SK-N-SH (cell line): Measurements from ENCODE around the gene ZC3H7A. TPM values are rescaled to one million over a fixed set of nuclear protein-coding genes. Genes with fewer than 3 reads are reported as not detected.

Source experiments
- CTCF ChIA-PET: fragments of 300-600, 350-600 bp; formaldehyde crosslinking; extraction: SDS; loops from one replicate; lab custom pipeline; 2021; lab: Yijun Ruan, JAX
- POLR2A ChIA-PET: fragments of 350-600 bp; sonication (Branson Sonifier 250); formaldehyde crosslinking; extraction: SDS; loops from one replicate; lab custom pipeline; 2020; ENCODE audit warnings: antibody characterized with exemption, inconsistent platforms; lab: Yijun Ruan, JAX
- DNase-seq: peaks from one replicate; pipeline ENCODE4 v3.0.0; 2012
- H2AFZ ChIP-seq: fragments of 200-600 bp; sonication (generic); 2 replicates; pipeline ENCODE4 v1.8.1; 2016; ENCODE audit warnings: antibody characterized with exemption, mild to moderate bottlenecking, low read depth
- H3F3A ChIP-seq: fragments of 200-600 bp; sonication (generic); replicated peaks from 2 replicates; pipeline ENCODE3; 2016; ENCODE audit warnings: antibody characterized with exemption, mild to moderate bottlenecking; ENCODE audit not compliant: insufficient read depth
- H3K27ac ChIP-seq, 2 experiments: fragments of 200-500 bp in 1 of 2; fragments of 200-600 bp in 1 of 2; sonication (Bioruptor generic) in 1 of 2; sonication (generic), shearing (Covaris generic) in 1 of 2; 2 replicates each; pipeline versions ENCODE4 v1.5.1 to v1.6.1; 2014 to 2016; ENCODE audit warnings: low read depth in 2 of 2, inconsistent platforms in 1 of 2, low read length in 1 of 2, mild to moderate bottlenecking in 1 of 2, mixed read lengths in 1 of 2
- H3K27me3 ChIP-seq: fragments of 200-600 bp; sonication (generic), shearing (Covaris generic); 2 replicates; pipeline ENCODE4 v1.6.1; 2016; ENCODE audit warnings: mixed run types; ENCODE audit not compliant: insufficient read depth
- H3K36me3 ChIP-seq, 2 experiments: fragments of 200-500 bp in 1 of 2; fragments of 200-600 bp in 1 of 2; sonication (Bioruptor generic) in 1 of 2; sonication (generic) in 1 of 2; replicated peaks in 1 of 2; 2 replicates each; pipeline versions ENCODE3 to v1.5.1; 2014 to 2016; ENCODE audit warnings: low read length in 1 of 2, mild to moderate bottlenecking in 1 of 2; ENCODE audit not compliant: insufficient read depth in 2 of 2, control insufficient read depth in 1 of 2
- H3K4me1 ChIP-seq, 2 experiments: fragments of 200-500 bp in 1 of 2; fragments of 200-600 bp in 1 of 2; sonication (Bioruptor generic) in 1 of 2; sonication (generic), shearing (Covaris generic) in 1 of 2; 2 replicates each; pipeline versions ENCODE4 v1.5.1 to v1.6.1; 2014 to 2016; ENCODE audit warnings: low read depth in 1 of 2, low read length in 1 of 2, mixed run types in 1 of 2; ENCODE audit not compliant: insufficient read depth in 2 of 2, control insufficient read depth in 1 of 2
- H3K4me2 ChIP-seq: fragments of 200-600 bp; sonication (generic), shearing (Covaris generic); 2 replicates; pipeline ENCODE4 v1.6.1; 2017; ENCODE audit warnings: mixed run types
- H3K4me3 ChIP-seq, 2 experiments: fragments of 200-500 bp in 1 of 2; fragments of 200-600 bp in 1 of 2; sonication (Bioruptor generic) in 1 of 2; sonication (generic), shearing (Covaris generic) in 1 of 2; 2 replicates each; pipeline versions ENCODE4 v1.5.1 to v1.8.1; 2014 to 2016; ENCODE audit warnings: low read depth in 2 of 2, inconsistent platforms in 1 of 2, low read length in 1 of 2, mild to moderate bottlenecking in 1 of 2, mixed read lengths in 1 of 2, moderate library complexity in 1 of 2
- H3K79me2 ChIP-seq: fragments of 200-600 bp; sonication (generic); 2 replicates; pipeline ENCODE4 v1.8.1; 2017; ENCODE audit warnings: mild to moderate bottlenecking; ENCODE audit not compliant: insufficient read depth
- H3K9ac ChIP-seq: fragments of 200-600 bp; sonication (generic); 2 replicates; pipeline ENCODE4 v1.6.1; 2017; ENCODE audit warnings: mixed run types
- H3K9me2 ChIP-seq: fragments of 200-600 bp; sonication (generic); 2 replicates; pipeline ENCODE4 v1.6.1; 2017; ENCODE audit warnings: mixed run types
- H3K9me3 ChIP-seq: fragments of 200-600 bp; sonication (generic); 2 replicates; pipeline ENCODE4 v1.6.1; 2017; ENCODE audit warnings: mixed run types, mild to moderate bottlenecking, moderate library complexity
- H4K20me1 ChIP-seq: fragments of 200-600 bp; sonication (generic); 2 replicates; pipeline ENCODE4 v1.6.1; 2017; ENCODE audit warnings: mild to moderate bottlenecking, mixed run types; ENCODE audit not compliant: insufficient read depth
- CHD2 ChIP-seq: fragments of 150-350 bp; IDR thresholded peaks from 2 replicates; pipeline ENCODE4 v1.6.1; 2018; ENCODE audit warnings: low read length; ENCODE audit not compliant: partially characterized antibody
- EZH2phosphoT487 ChIP-seq: fragments of 200-600 bp; sonication (generic); IDR thresholded peaks from 2 replicates; pipeline ENCODE4 v1.6.1; 2017; ENCODE audit warnings: low read depth, mixed run types, mild to moderate bottlenecking, antibody characterized with exemption, moderate library complexity, borderline replicate concordance
- FOSL2 ChIP-seq: IDR thresholded peaks from 2 replicates; pipeline ENCODE4 v1.4.0; 2012; ENCODE audit warnings: low read depth, mild to moderate bottlenecking, moderate library complexity, borderline replicate concordance
- GABPA ChIP-seq: IDR thresholded peaks from 2 replicates; pipeline ENCODE4 v1.4.0; 2012; ENCODE audit warnings: low read depth, mild to moderate bottlenecking
- JUND ChIP-seq: IDR thresholded peaks from 2 replicates; pipeline ENCODE4 v1.4.0; 2012
- MAX ChIP-seq: IDR thresholded peaks from 2 replicates; pipeline ENCODE4 v1.4.0; 2012; ENCODE audit warnings: low read depth
- NFIC ChIP-seq: IDR thresholded peaks from 2 replicates; pipeline ENCODE4 v1.4.0; 2012; ENCODE audit warnings: borderline replicate concordance
- PBX3 ChIP-seq: IDR thresholded peaks from 2 replicates; pipeline ENCODE4; 2012
- RCOR1 ChIP-seq: fragments of 150-350 bp; IDR thresholded peaks from 2 replicates; pipeline ENCODE4 v1.6.1; 2017; ENCODE audit warnings: antibody characterized with exemption, low read length
- REST ChIP-seq: IDR thresholded peaks from 2 replicates; pipeline ENCODE4 v1.6.1; 2012; ENCODE audit warnings: mild to moderate bottlenecking, low read depth, low read length, moderate library complexity
- RXRA ChIP-seq: IDR thresholded peaks from 2 replicates; pipeline ENCODE4 v1.4.0; 2012; ENCODE audit warnings: low read depth, mild to moderate bottlenecking, borderline replicate concordance
- SIN3A ChIP-seq: IDR thresholded peaks from 2 replicates; pipeline ENCODE4 v1.6.1; 2012; ENCODE audit warnings: low read depth, mild to moderate bottlenecking, low read length, moderate library complexity, borderline replicate concordance
- TAF1 ChIP-seq: IDR thresholded peaks from 2 replicates; pipeline ENCODE4 v1.6.1; 2012; ENCODE audit warnings: low read depth, mild to moderate bottlenecking, low read length, moderate library complexity, borderline replicate concordance
- USF1 ChIP-seq: IDR thresholded peaks from 2 replicates; pipeline ENCODE4 v1.4.0; 2012; ENCODE audit warnings: low read depth, borderline replicate concordance
- ZBTB33 ChIP-seq: IDR thresholded peaks from 2 replicates; pipeline ENCODE4 v1.4.0; 2012; ENCODE audit warnings: low read depth, borderline replicate concordance
- WGBS: methylation state at CpG from one replicate; pipeline ENCODE4 v1.1.6; 2017; ENCODE audit warnings: low lambda C conversion rate; 5-methylcytosine and 5-hydroxymethylcytosine counted together
- polyA plus RNA-seq, 3 experiments: library from polyadenylated mRNA; depleted of rRNA; stranded (reverse); fragments of >200 nt; gene quantifications; 2 replicates each; pipeline ENCODE4 v1.2.3, GENCODE V29; 2012
- small RNA-seq, 7 experiments: library from RNA; depleted of rRNA; stranded (forward); fragments of <200 nt; gene quantifications; one replicate each; pipeline ENCODE3, GENCODE V24; 2012

Gene ZC3H7A
- polyA plus RNA-seq, 1 of the 3 experiments (the other 2 are of a cell fraction) = 31.9 TPM

- ChIA-PET CTCF (interaction anchor here (1.3 to 2.8 kb wide), 2 partner anchors 10 to 15 kb away, joined by 4 to 16 read pairs; no protein-coding TSS in a partner anchor), POLR2A (no interaction called here)
- Histone ChIP-seq H4K20me1 (peaks cover 7% of the 10 kb centered on the region; the same call in 1 of the 2 replicates), H3K27me3 (no peaks in the 10 kb centered on the region), H3K4me3 (no peak overlapping the region), H3K4me1 (peaks cover 6% of the 10 kb centered on the region in 2 experiments; a peak in 2 of 4 replicates), H3K4me2 (no peak overlapping the region), H3K9me3 (no peaks in the 10 kb centered on the region), H3K9ac (no peak overlapping the region), H2AFZ (no peak overlapping the region), H3F3A (peaks cover 10% of the 10 kb centered on the region), H3K36me3 (peaks cover 10 to 39% of the 10 kb centered on the region in 2 experiments), H3K27ac (no peak overlapping the region), H3K79me2 (peaks cover 39% of the 10 kb centered on the region), H3K9me2 (no peaks in the 10 kb centered on the region)
- no peak for DNase-seq
- WGBS = 89% methylated on average over 6 of the region's 6 CpGs
- no peak for TF ChIP-seq SIN3A
- no peak for TF ChIP-seq TAF1
- TF ChIP-seq JUND = no peak
- TF ChIP-seq REST = no peak
- no peak for TF ChIP-seq GABPA
- no peak for TF ChIP-seq RXRA
- no peak for TF ChIP-seq PBX3
- TF ChIP-seq MAX = no peak
- TF ChIP-seq FOSL2 = no peak
- no peak for TF ChIP-seq ZBTB33
- no peak for TF ChIP-seq RCOR1
- no peak for TF ChIP-seq EZH2phosphoT487
- no peak for TF ChIP-seq NFIC
- TF ChIP-seq USF1 = no peak
- no peak for TF ChIP-seq CHD2
Observed at GRCh38 chr16:11705311-11706025, 91.6 kb downstream of the ZC3H7A start.

Small RNA genes within 50 kb of the gene (small RNA-seq; reads per million reads assigned to genes)
- 0 reads per million in 7 experiments for gene RF00017

Other genes starting within 250 kb of the ZC3H7A start
- gene LITAF, start 210.3 kb downstream of the ZC3H7A start, polyA plus RNA-seq (2012; rRNA removed) = 26.6 and 45.7 TPM in 2 replicates
- gene SNN, start 128.8 kb downstream of the ZC3H7A start, polyA plus RNA-seq (2012; rRNA removed) = 15.4 and 15.8 TPM in 2 replicates
- 37.0 and 39.6 TPM in 2 replicates for gene TXNDC11, start 54.4 kb downstream of the ZC3H7A start, polyA plus RNA-seq (2012; rRNA removed)
- gene RSL1D1, start 54.3 kb upstream of the ZC3H7A start, polyA plus RNA-seq (2012; rRNA removed) = 38.0 and 51.8 TPM in 2 replicates
- gene GSPT1, start 118.7 kb upstream of the ZC3H7A start, polyA plus RNA-seq (2012; rRNA removed) = 41.5 and 45.7 TPM in 2 replicates
- gene NPIPB2, start 144.8 kb upstream of the ZC3H7A start, polyA plus RNA-seq (2012; rRNA removed) = 4.7 and 9.3 TPM in 2 replicates
- gene TNFRSF17, start 168.0 kb upstream of the ZC3H7A start, polyA plus RNA-seq (2012; rRNA removed) = 0.08 TPM in 1 of 2 replicates, not detected in the other
- 5.3 and 5.9 TPM in 2 replicates for gene SNX29, start 179.5 kb upstream of the ZC3H7A start, polyA plus RNA-seq (2012; rRNA removed)